CD4-positive, alpha-beta T cell treated with Interleukin-15 for 1 hour (primary cell): ENCODE results near the gene KLHL28.

Experiments used
- DNase-seq: peaks from one replicate; pipeline ENCODE4 v3.0.0-alpha.2; 2020

KLHL28 gene

DNA sequence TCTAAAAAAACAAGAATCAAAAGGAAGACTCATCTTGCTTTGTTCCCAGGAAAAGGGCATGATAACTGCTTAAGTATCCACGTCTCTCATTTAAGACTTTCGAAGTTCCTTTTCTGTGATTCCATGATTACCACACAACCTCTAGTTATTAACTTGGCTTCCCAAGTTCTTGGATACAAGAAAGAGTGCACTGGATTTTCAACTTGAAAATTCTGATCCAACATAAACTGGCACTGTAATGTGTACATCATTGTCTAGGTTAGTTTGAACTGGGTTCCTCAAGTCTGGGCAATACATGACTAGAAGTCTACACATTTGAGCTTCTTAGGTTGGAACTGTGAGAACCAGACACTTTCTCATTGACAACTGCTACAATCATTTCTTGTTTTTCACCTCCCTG is 1.6 kb downstream of the KLHL28 start:
- no peak for DNase-seq

GRCh38 chr14:44959538-44959937 is 2.2 kb downstream of the KLHL28 start:
- DNase-seq: no peak

- DNase-seq: no peak
Measured at GRCh38 chr14:44956866-44957265, 4.9 kb downstream of the KLHL28 start.

GRCh38 chr14:44955528-44955927 is 6.2 kb downstream of the KLHL28 start:
- no peak for DNase-seq

- DNase-seq: no peak
Measured at GRCh38 chr14:44954750-44955149, 7.0 kb downstream of the KLHL28 start.

- DNase-seq: no peak
Measured at GRCh38 chr14:44952391-44953110, 9.2 kb downstream of the KLHL28 start.

- no peak for DNase-seq
Measured at GRCh38 chr14:44951051-44951450, 10.7 kb downstream of the KLHL28 start.

GRCh38 chr14:44945264-44945663 is 16.5 kb downstream of the KLHL28 start:
- DNase-seq: no peak

DNA sequence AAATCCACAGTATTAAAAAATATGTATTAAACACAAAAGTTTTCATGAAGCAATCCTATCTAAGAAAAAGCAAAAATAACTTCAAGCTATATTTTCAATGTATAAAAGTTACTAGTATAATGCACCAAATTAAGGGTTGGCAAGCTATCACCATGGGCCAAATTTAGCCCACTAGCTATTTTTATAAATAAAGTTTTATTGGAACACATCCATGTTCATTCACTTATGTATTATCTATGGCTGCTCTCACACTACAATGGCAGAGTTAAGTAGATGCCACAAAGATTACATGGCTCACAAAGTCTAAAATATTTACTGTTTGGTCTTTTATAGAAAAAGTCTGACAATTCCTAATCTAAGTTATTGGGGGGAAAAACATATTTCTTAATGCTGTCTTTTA is 17.6 kb downstream of the KLHL28 start:
- DNase-seq: no peak

DNA sequence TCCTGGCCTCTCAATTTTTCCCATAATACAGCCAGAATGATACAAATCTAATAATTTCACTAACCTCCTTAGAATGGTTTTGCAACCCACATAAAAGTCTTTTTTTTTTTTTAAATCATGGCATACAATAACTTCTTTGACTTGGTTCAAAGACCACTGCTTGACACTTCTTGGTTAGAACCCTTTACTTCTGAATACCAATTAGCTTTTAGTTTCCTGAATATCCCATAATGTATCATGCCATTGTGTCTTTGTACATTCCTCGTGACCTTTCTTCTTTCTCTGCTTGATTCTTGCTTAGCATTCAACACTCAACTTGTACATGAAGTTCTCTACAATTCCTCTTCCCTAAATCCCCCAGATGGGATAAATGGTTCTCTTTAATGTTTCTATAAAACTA is 19.3 kb downstream of the KLHL28 start:
- no peak for DNase-seq

GRCh38 chr14:44941591-44941990 is 20.2 kb downstream of the KLHL28 start:
- no peak for DNase-seq

DNA sequence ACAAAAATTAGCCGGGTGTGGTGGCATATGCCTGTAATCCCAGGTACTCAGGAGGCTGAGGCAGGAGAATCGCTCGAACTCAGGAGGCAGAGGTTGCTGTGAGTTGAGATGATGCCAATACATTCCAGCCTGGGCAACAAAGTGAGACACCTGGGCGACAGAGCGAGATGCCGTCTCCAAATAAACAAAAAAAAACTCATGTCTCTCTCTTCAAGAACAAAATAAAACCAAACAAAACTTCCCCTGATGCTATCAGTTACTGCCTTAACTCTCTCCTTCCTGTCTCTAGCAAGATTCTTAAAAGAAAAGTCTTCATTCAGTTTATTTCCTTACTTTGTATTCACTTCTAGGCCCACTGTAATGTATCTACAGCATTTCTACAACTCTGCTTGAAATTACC is 20.8 kb downstream of the KLHL28 start:
- no peak for DNase-seq

GRCh38 chr14:44940211-44940610 is 21.5 kb downstream of the KLHL28 start:
- DNase-seq: no peak

GRCh38 chr14:44937547-44937946 is 24.2 kb downstream of the KLHL28 start:
- no peak for DNase-seq

DNA sequence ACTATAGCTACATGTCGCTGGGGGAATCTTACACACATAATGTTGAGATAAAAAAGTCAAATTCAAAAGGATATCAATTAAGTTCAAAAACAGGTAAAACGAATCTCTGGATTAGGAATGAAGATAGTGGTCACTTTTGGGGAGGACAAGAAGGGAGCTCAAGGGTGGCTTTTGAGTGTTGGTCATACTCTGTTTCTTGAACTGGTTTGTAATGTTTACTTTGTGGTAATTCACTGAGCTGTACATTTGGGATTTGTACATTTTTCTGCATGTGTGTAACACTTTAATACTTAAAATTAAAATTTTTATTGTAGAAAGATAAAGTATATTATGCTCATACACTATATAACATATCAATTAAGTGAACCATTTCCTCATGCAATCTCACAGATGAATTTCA is 26.6 kb downstream of the KLHL28 start:
- no peak for DNase-seq

DNA sequence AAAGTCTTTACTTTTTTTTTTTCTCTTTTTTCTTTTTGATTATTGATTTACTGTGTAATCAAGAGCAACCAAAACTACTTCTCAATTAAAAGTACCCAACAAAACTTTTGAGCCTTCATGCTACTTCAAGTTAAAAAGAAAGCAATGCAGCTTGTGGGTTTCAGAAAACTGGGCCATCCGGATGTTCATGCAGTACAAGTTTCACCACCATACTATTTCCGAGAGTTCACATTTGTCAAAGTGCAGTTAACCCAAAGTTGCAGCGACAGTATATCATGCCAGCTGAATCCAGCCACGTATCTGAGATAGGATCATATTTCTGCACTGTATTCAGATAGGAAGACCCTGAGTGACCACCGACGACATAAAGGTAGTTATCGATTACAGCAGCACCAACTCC is 33.0 kb downstream of the KLHL28 start:
- no peak for DNase-seq

DNA sequence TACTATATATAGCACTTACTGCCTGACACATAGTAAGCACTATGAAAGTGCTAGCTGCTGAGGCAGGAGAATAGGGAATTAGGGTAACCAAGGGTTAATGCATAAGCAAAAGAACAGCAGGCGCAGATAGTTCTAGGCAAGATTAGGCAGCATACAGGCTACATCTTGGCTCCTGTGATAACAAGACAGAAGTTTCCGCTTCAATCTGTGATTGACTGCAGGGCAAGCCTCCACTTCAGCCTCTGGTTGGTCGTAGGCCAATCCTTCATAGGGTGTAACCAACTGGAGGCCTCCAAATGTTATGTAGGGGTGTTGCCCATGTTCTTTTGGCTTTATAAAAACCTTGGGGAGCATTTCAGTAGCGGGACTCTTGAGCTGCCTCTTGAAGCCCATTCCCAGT is 46.9 kb downstream of the KLHL28 start:
- no peak for DNase-seq

GRCh38 chr14:44912041-44912869 is 49.5 kb downstream of the KLHL28 start:
- no peak for DNase-seq

DNA sequence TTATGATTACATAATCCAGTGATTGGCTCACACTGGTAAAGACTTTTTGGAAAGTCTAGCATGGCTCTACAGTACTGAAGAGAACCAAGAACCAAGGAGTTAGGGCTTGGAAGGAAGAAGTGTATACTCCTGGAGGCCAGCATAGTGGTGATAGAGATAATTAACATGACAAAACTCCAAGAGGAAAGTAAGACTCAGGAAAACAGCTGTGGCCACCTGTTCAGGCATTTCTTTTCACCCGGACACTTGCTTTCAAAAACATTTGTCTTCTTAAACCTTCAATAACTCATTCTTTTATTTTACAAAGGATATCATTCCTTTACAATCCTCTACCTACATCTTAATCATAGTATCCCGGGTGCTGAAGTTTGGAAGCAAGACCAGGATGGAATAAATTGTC is 50.9 kb downstream of the KLHL28 start:
- no peak for DNase-seq

GRCh38 chr14:44901696-44902095 is 60.1 kb downstream of the KLHL28 start:
- no peak for DNase-seq

- no peak for DNase-seq
Measured at GRCh38 chr14:44898551-44898950, 63.2 kb downstream of the KLHL28 start.

- no peak for DNase-seq
Measured at GRCh38 chr14:44897845-44898151, 63.9 kb downstream of the KLHL28 start.

DNA sequence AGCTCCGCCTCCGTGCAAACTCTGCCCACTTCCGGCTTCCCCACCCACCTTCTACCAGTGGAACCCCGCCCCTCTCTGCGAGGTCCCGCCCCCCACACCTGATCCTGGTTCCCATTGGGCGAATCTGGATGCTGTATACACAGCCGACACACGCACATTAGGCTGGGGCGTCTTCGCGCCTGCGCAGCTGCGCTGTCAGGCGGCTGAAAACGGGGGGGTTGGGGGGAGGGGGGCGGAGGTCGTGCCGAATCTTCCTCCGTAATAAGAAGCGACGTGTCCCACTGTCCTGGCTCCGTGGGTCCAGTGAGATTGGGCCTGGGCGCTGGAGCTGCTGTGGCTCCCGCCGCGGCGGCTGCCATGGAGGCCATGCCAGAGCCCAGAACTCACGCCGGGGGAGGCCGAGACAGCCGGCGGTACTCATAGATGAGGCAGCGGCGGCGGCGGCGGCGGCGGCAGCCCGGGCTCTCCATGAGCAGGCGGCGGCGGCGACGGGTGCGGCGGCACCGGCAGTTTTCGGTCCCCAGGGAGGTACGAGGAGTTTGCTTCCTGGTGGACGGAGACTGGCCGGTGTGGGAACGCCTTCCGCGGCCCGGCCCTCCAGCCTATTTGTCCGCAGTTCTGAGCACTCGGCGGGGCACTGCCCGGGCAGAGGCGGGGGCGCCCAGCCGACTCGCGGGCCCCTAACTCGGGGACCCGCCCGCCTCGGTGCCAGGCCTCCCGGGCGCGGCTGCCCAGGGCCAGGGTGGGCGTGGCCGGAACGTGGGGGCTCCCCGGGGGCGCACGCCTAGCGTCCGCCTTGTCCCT is 64.5 kb downstream of the KLHL28 start:
- peak; percentile 98 for DNase-seq
